HCT116 (cell line): ENCODE data around the gene DEFB108B. TPM values are rescaled to one million over a fixed set of nuclear protein-coding genes. Genes with fewer than 3 reads are reported as not detected.
"Not testable (repeated sequence)": the region's sequence is repeated elsewhere in the genome, so short reads cannot be mapped to it uniquely, and the experiment has no call there.

ENCODE experiments used
- ATAC-seq: fragments of 200-7000 bp; cut with Tn5 transposase; 2 replicates; pipeline ENCODE4 v1.9.1; 2020; ENCODE audit warnings: mild to moderate bottlenecking, moderate library complexity
- BruUV-seq: library from RNA; stranded (reverse); fragments of 400-500 nt; replicated peaks from 2 replicates; lab custom pipeline; 2021; lab: Mats Ljungman, UMichigan
- CTCF ChIA-PET: fragments of 300-600 bp; sonication (Branson Sonifier 250); formaldehyde crosslinking; loops from one replicate; lab custom pipeline; 2021; ENCODE audit warnings: antibody characterized with exemption; lab: Charles Lee
- POLR2A ChIA-PET: fragments of 300-600, 350-600 bp; sonication (Branson Sonifier 250); formaldehyde crosslinking; loops from one replicate; lab custom pipeline; 2021; ENCODE audit warnings: antibody characterized with exemption; lab: Charles Lee
- RAD21 ChIA-PET, 2 experiments: fragments of 300-600 bp; sonication (Branson Sonifier 250); formaldehyde crosslinking; loops; one replicate each; lab custom pipeline; 2023; ENCODE audit warnings: low total read pairs in 2 of 2; ENCODE audit not compliant: uncharacterized antibody in 2 of 2, unreplicated experiment in 2 of 2, low non-redundant PET in 1 of 2; lab: Charles Lee
- DNase-seq: peaks from one replicate; pipeline ENCODE4 v3.0.0-alpha.2; 2010; ENCODE audit warnings: low read depth, low spot score
- H2AFZ ChIP-seq: fragments of 200-600 bp; shearing (Covaris generic), sonication (generic); 2 replicates; pipeline ENCODE4 v1.6.1; 2017; ENCODE audit warnings: low read depth, mixed run types, mixed read lengths, antibody characterized with exemption, low read length; ENCODE audit not compliant: poor library complexity, severe bottlenecking
- H3K27ac ChIP-seq: 2 replicates; pipeline ENCODE4 v1.5.1; 2012; ENCODE audit warnings: low read depth, low read length
- H3K27me3 ChIP-seq: fragments of 200-600 bp; sonication (generic); 2 replicates; pipeline ENCODE4 v1.6.1; 2016; ENCODE audit warnings: mixed run types, low read length, mixed read lengths; ENCODE audit not compliant: insufficient read depth
- H3K36me3 ChIP-seq, 2 experiments: fragments of 200-500 bp in 1 of 2; fragments of 200-600 bp in 1 of 2; sonication (Bioruptor generic) in 1 of 2; sonication (generic) in 1 of 2; 2 replicates each; pipeline versions ENCODE4 v1.5.1 to v1.6.1; 2014 to 2016; ENCODE audit warnings: low read length in 2 of 2, inconsistent platforms in 1 of 2, mixed read lengths in 1 of 2, mixed run types in 1 of 2; ENCODE audit not compliant: insufficient read depth in 2 of 2, control insufficient read depth in 1 of 2
- H3K4me1 ChIP-seq, 2 experiments: fragments of 200-600 bp in 1 of 2; sonication (generic) in 1 of 2; 2 replicates each; pipeline versions ENCODE4 v1.5.1 to v1.6.1; 2012 to 2017; ENCODE audit warnings: low read length in 2 of 2, inconsistent platforms in 1 of 2, mild to moderate bottlenecking in 1 of 2, mixed read lengths in 1 of 2, mixed run types in 1 of 2, moderate library complexity in 1 of 2; ENCODE audit not compliant: insufficient read depth in 2 of 2, control insufficient read depth in 1 of 2
- H3K4me2 ChIP-seq: fragments of 200-600 bp; sonication (generic); 2 replicates; pipeline ENCODE4 v1.6.1; 2017; ENCODE audit warnings: mixed run types, low read length, mixed read lengths
- H3K4me3 ChIP-seq, 2 experiments: fragments of 200-600 bp in 1 of 2; sonication (generic) in 1 of 2; replicated peaks in 1 of 2; 2 replicates each; pipeline ENCODE4 v1.5.1; 2011 to 2016; ENCODE audit warnings: low read length in 2 of 2, control low read depth in 1 of 2, low read depth in 1 of 2, mild to moderate bottlenecking in 1 of 2, mixed read lengths in 1 of 2, mixed run types in 1 of 2
- H3K79me2 ChIP-seq: fragments of 200-600 bp; sonication (generic); 2 replicates; pipeline ENCODE4 v1.6.1; 2017; ENCODE audit warnings: mild to moderate bottlenecking, mixed run types, low read length, moderate library complexity, mixed read lengths; ENCODE audit not compliant: insufficient read depth
- H3K9ac ChIP-seq: fragments of 200-600 bp; sonication (generic); 2 replicates; pipeline ENCODE4 v1.6.1; 2016; ENCODE audit warnings: low read length, mixed read lengths
- H3K9me2 ChIP-seq: fragments of 200-600 bp; sonication (generic), shearing (Covaris generic); 2 replicates; pipeline ENCODE4 v1.6.1; 2017; ENCODE audit warnings: mixed run types, mild to moderate bottlenecking, moderate library complexity; ENCODE audit not compliant: insufficient read depth
- H3K9me3 ChIP-seq, 2 experiments: fragments of 200-500 bp in 1 of 2; fragments of 200-600 bp in 1 of 2; sonication (Bioruptor generic) in 1 of 2; sonication (generic) in 1 of 2; 2 replicates each; pipeline ENCODE4 v1.6.1; 2014 to 2017; ENCODE audit warnings: low read length in 2 of 2, mixed read lengths in 2 of 2, inconsistent platforms in 1 of 2, low read depth in 1 of 2, mild to moderate bottlenecking in 1 of 2, mixed run types in 1 of 2, moderate library complexity in 1 of 2; ENCODE audit not compliant: control insufficient read depth in 1 of 2, insufficient read depth in 1 of 2
- H4K20me1 ChIP-seq: fragments of 200-600 bp; sonication (generic), shearing (Covaris generic); 2 replicates; pipeline ENCODE4 v1.6.1; 2017; ENCODE audit warnings: mixed run types, mild to moderate bottlenecking, moderate library complexity; ENCODE audit not compliant: insufficient read depth
- intact Hi-C: fragments of 100-400 bp; cut with micrococcal nuclease; formaldehyde crosslinking; loops from 2 replicates; pipeline ENCODE4 v1.10.0; 2022
- total RNA-seq: library from RNA; stranded (reverse); gene quantifications from one replicate; pipeline ENCODE4 v1.2.1, GENCODE V29; 2021; ENCODE audit not compliant: unreplicated experiment

DEFB108B gene
- total RNA-seq, 1 experiment from 2014 or later = not detected

- H3K9ac ChIP-seq, H3K79me2 ChIP-seq, BruUV-seq, H3K9me2 ChIP-seq, H3K27ac ChIP-seq, RAD21 ChIA-PET, H3K36me3 ChIP-seq, H2AFZ ChIP-seq, H3K4me1 ChIP-seq, H3K4me2 ChIP-seq, ATAC-seq, CTCF ChIA-PET, POLR2A ChIA-PET, H3K27me3 ChIP-seq, intact Hi-C loops, H3K4me3 ChIP-seq, H4K20me1 ChIP-seq, H3K9me3 ChIP-seq, DNase-seq: not testable (repeated sequence)
These were observed 43.3 kb downstream of the DEFB108B start for GRCh38 chr11:71876262-71876661.

- DNase-seq, H3K4me2 ChIP-seq, BruUV-seq, H3K27ac ChIP-seq, H3K4me1 ChIP-seq, POLR2A ChIA-PET, RAD21 ChIA-PET, H4K20me1 ChIP-seq, CTCF ChIA-PET, H3K36me3 ChIP-seq, H3K79me2 ChIP-seq, H3K9ac ChIP-seq, H3K9me3 ChIP-seq, H3K9me2 ChIP-seq, intact Hi-C loops, H2AFZ ChIP-seq, H3K4me3 ChIP-seq, H3K27me3 ChIP-seq, ATAC-seq: not testable (repeated sequence)
These were observed 45.1 kb downstream of the DEFB108B start, which contains the start of gene DEFB131B for GRCh38 chr11:71878059-71878458. TSS of gene DEFB131B (plus strand) at chr11:71878453. CDS start at chr11:71878453, 0 bp downstream.

- H3K27me3 ChIP-seq, H3K36me3 ChIP-seq, ATAC-seq, DNase-seq, H3K4me1 ChIP-seq, H2AFZ ChIP-seq, H3K79me2 ChIP-seq, BruUV-seq, CTCF ChIA-PET, intact Hi-C loops, H3K4me2 ChIP-seq, H4K20me1 ChIP-seq, H3K9ac ChIP-seq, H3K27ac ChIP-seq, RAD21 ChIA-PET, H3K9me3 ChIP-seq, POLR2A ChIA-PET, H3K4me3 ChIP-seq, H3K9me2 ChIP-seq: not testable (repeated sequence)
These were observed 52.8 kb downstream of the DEFB108B start for GRCh38 chr11:71885806-71886205.

Other genes starting within 250 kb of the DEFB108B start
- not detected for gene DEFB131B, start 45.3 kb downstream of the DEFB108B start, total RNA-seq
- gene XNDC1N, start 95.4 kb downstream of the DEFB108B start, total RNA-seq = 7.5 TPM
- 24.5 TPM for gene RNF121, start 95.8 kb downstream of the DEFB108B start, total RNA-seq
- 9.8 TPM for gene IL18BP, start 165.7 kb downstream of the DEFB108B start, total RNA-seq
- 133 TPM for gene NUMA1, start 247.3 kb downstream of the DEFB108B start, total RNA-seq
- gene LRRC51, start 247.7 kb downstream of the DEFB108B start, total RNA-seq = 10.8 TPM